OCI-LY7 (cell line): ENCODE data around the gene WDFY2. TPM values are rescaled to one million over a fixed set of nuclear protein-coding genes. Genes with fewer than 3 reads are reported as not detected.
"Not testable (repeated sequence)": the region's sequence is repeated elsewhere in the genome, so short reads cannot be mapped to it uniquely, and the experiment has no call there.

Source experiments
- BruUV-seq: library from RNA; stranded (reverse); fragments of 400-500 nt; replicated peaks from 2 replicates; lab custom pipeline; 2021; lab: Mats Ljungman, UMichigan
- CTCF ChIA-PET: fragments of 300-600 bp; sonication (Branson Sonifier 250); formaldehyde crosslinking; loops from one replicate; lab custom pipeline; 2022; ENCODE audit warnings: antibody characterized with exemption; ENCODE audit not compliant: unreplicated experiment; lab: Charles Lee
- POLR2A ChIA-PET: fragments of 300-600 bp; sonication (Branson Sonifier 250); formaldehyde crosslinking; loops from one replicate; lab custom pipeline; 2022; ENCODE audit warnings: antibody characterized with exemption; lab: Charles Lee
- DNase-seq: peaks from one replicate; pipeline ENCODE4 v3.0.0-alpha.2; 2015; ENCODE audit warnings: low spot score
- H2AFZ ChIP-seq: fragments of 200-600 bp; sonication (generic), shearing (Covaris generic); 2 replicates; pipeline ENCODE4 v1.6.1; 2014; ENCODE audit warnings: mild to moderate bottlenecking, antibody characterized with exemption, low read length, moderate library complexity
- H3K27ac ChIP-seq: fragments of 200-600 bp; sonication (generic); 2 replicates; pipeline ENCODE4 v1.5.1; 2014; ENCODE audit warnings: mixed run types, low read depth, mild to moderate bottlenecking, moderate library complexity, low read length, inconsistent platforms; ENCODE audit not compliant: poor library complexity, severe bottlenecking
- H3K36me3 ChIP-seq: fragments of 200-600 bp; sonication (generic); 2 replicates; pipeline ENCODE4 v1.6.1; 2014; ENCODE audit warnings: mild to moderate bottlenecking, antibody characterized with exemption, low read length, moderate library complexity, mixed read lengths; ENCODE audit not compliant: insufficient read depth
- H3K4me1 ChIP-seq: fragments of 200-600 bp; sonication (generic); 2 replicates; pipeline ENCODE4 v1.5.1; 2014; ENCODE audit warnings: mild to moderate bottlenecking, low read length; ENCODE audit not compliant: insufficient read depth, poor library complexity, severe bottlenecking
- H3K4me2 ChIP-seq: fragments of 200-600 bp; sonication (generic); 2 replicates; pipeline ENCODE4 v1.6.1; 2014; ENCODE audit warnings: mild to moderate bottlenecking, low read length
- H3K4me3 ChIP-seq: fragments of 200-600 bp; sonication (generic); 2 replicates; pipeline ENCODE4 v1.5.1; 2014; ENCODE audit warnings: mild to moderate bottlenecking, low read depth, low read length; ENCODE audit not compliant: poor library complexity, severe bottlenecking
- H3K79me2 ChIP-seq: fragments of 200-600 bp; sonication (generic); 2 replicates; pipeline ENCODE4 v1.6.1; 2016; ENCODE audit warnings: low read depth, mild to moderate bottlenecking, low read length, moderate library complexity, mixed read lengths; ENCODE audit not compliant: insufficient read depth
- H3K9me2 ChIP-seq: fragments of 200-600 bp; sonication (generic); 2 replicates; pipeline ENCODE4 v1.6.1; 2016; ENCODE audit warnings: mild to moderate bottlenecking, low read length, mixed read lengths; ENCODE audit not compliant: insufficient read depth
- H3K9me3 ChIP-seq: fragments of 200-600 bp; sonication (generic); 2 replicates; pipeline ENCODE4 v1.6.1; 2014; ENCODE audit warnings: mild to moderate bottlenecking, mixed run types, low read length, mixed read lengths
- H4K20me1 ChIP-seq: fragments of 200-600 bp; sonication (generic); 2 replicates; pipeline ENCODE4 v1.6.1; 2014; ENCODE audit warnings: mild to moderate bottlenecking, antibody characterized with exemption, low read length, moderate library complexity, mixed read lengths; ENCODE audit not compliant: insufficient read depth
- CTCF ChIP-seq: fragments of 200-600 bp; sonication (generic); conservative IDR thresholded peaks from 2 replicates; pipeline ENCODE4 v1.5.1; 2014; ENCODE audit warnings: mild to moderate bottlenecking, antibody characterized with exemption, low read length, moderate library complexity, mixed read lengths
- EZH2phosphoT487 ChIP-seq: fragments of 200-600 bp; sonication (generic); IDR thresholded peaks from 2 replicates; pipeline ENCODE4 v1.6.1; 2018; ENCODE audit warnings: low read depth, borderline replicate concordance, mild to moderate bottlenecking, mixed run types, antibody characterized with exemption, low read length, moderate library complexity, mixed read lengths
- intact Hi-C: fragments of 100-400 bp; cut with micrococcal nuclease; formaldehyde crosslinking; loops from one replicate; pipeline ENCODE4 v1.10.0; 2022; ENCODE audit not compliant: unreplicated experiment
- total RNA-seq, 2 experiments: library from RNA; depleted of rRNA in 1 of 2; stranded (reverse); fragments of >200 nt in 1 of 2; shearing (Covaris generic) in 1 of 2; gene quantifications; 2 replicates each; pipeline ENCODE4 v1.2.3, GENCODE V29; 2014 to 2022

The WDFY2 gene
- total RNA-seq, 2 experiments from 2014 or later = 6.4 to 18.1 TPM

- TF ChIP-seq EZH2phosphoT487 = no peak
- TF ChIP-seq CTCF = no peak
- H3K4me1 ChIP-seq = peaks cover 29% of the 10 kb centered on the region
- intact Hi-C loops = no loop called here
- no peak overlapping the region for H3K27ac ChIP-seq
- DNase-seq = no peak
- H2AFZ ChIP-seq = no peak overlapping the region
- ChIA-PET CTCF (interaction anchor here (0.6 kb wide), 1 partner anchor 123 kb away, joined by 3 read pairs; no protein-coding TSS in a partner anchor), POLR2A (interaction anchor here (0.6 to 0.7 kb wide), 3 partner anchors 9 to 198 kb away, joined by 3 to 5 read pairs (median 4); no protein-coding TSS in a partner anchor)
- H4K20me1 ChIP-seq = no peaks in the 10 kb centered on the region
- no TSS peak for BruUV-seq
- H3K79me2 ChIP-seq = 0 out of 2 replicates have a peak, but pooled peaks cover 4% of the 10 kb centered on the region
- H3K9me3 ChIP-seq = no peaks in the 10 kb centered on the region
- H3K4me2 ChIP-seq = no peak overlapping the region
- H3K9me2 ChIP-seq = no peaks in the 10 kb centered on the region
- H3K36me3 ChIP-seq = no peaks in the 10 kb centered on the region
- no peak overlapping the region for H3K4me3 ChIP-seq
Measured at GRCh38 chr13:51647067-51647466, 62.8 kb downstream of the WDFY2 start.

- H3K79me2 ChIP-seq, BruUV-seq, DNase-seq, H4K20me1 ChIP-seq, H3K4me1 ChIP-seq, H3K27ac ChIP-seq, POLR2A ChIA-PET, H3K4me2 ChIP-seq, CTCF ChIA-PET, H3K4me3 ChIP-seq, H3K9me2 ChIP-seq, H3K36me3 ChIP-seq, H2AFZ ChIP-seq, intact Hi-C loops: not testable (repeated sequence)
- peaks cover 24% of the 10 kb centered on the region; the same call in 1 of the 2 replicates for H3K9me3 ChIP-seq
Measured at GRCh38 chr13:51652193-51652592, 67.9 kb downstream of the WDFY2 start.

GRCh38 chr13:51659276-51660127 lies 75.2 kb downstream of the WDFY2 start:
- Histone ChIP-seq H3K4me3 (no peak overlapping the region), H3K9me3 (peaks cover 29% of the 10 kb centered on the region; the same call in 1 of the 2 replicates), H3K27ac (no peak overlapping the region), H3K9me2 (no peaks in the 10 kb centered on the region), H2AFZ (no peak overlapping the region), H3K4me2 (no peak overlapping the region), H3K79me2 (no peaks in the 10 kb centered on the region), H4K20me1 (no peaks in the 10 kb centered on the region), H3K36me3 (no peaks in the 10 kb centered on the region), H3K4me1 (no peaks in the 10 kb centered on the region)
- TF ChIP-seq CTCF (no peak), EZH2phosphoT487 (no peak)
- BruUV-seq = no TSS peak
- ChIA-PET CTCF (interaction anchor here (0.6 kb wide), 1 partner anchor 59 kb away, joined by 4 read pairs; no protein-coding TSS in a partner anchor), POLR2A (no interaction called here)
- intact Hi-C loops = no loop called here
- DNase-seq = no peak
